Measurements from ENCODE around the gene OR51G2.

OR51G2 gene

GRCh38 chr11:4916581-4916980, 2.6 kb downstream of the OR51G2 start:
- no peaks in the 10 kb centered on the region for H3K9me3 ChIP-seq (ENCODE audit: control insufficient read depth, insufficient read depth, low read length)
- no peaks in the 10 kb centered on the region for H3K27me3 ChIP-seq (ENCODE audit: control insufficient read depth, insufficient read depth, low read length)
- no peak overlapping the region for H3K27ac ChIP-seq (ENCODE audit: low read depth, low read length)

GRCh38 chr11:4903484-4903883, 15.7 kb downstream of the OR51G2 start, which contains the start of gene OR51A7:
TSS of gene OR51A7 (plus strand) at chr11:4903783. CDS start at chr11:4907370, 3,587 bp downstream.
- no peaks in the 10 kb centered on the region for H3K36me3 ChIP-seq (ENCODE audit: control insufficient read depth, insufficient read depth, low read length)
- H3K4me3 ChIP-seq (ENCODE audit: low read depth, low read length): no peak within 1 kb of the TSS
- H3K27me3 ChIP-seq (ENCODE audit: control insufficient read depth, insufficient read depth, low read length): no peaks in the 10 kb centered on the region
- no peaks in the 10 kb centered on the region for H3K9me3 ChIP-seq (ENCODE audit: control insufficient read depth, insufficient read depth, low read length)
- H3K9ac ChIP-seq (ENCODE audit: low read depth, low read length): no peak within 1 kb of the TSS
- H3K27ac ChIP-seq (ENCODE audit: low read depth, low read length): no peak within 1 kb of the TSS
- no peaks in the 10 kb centered on the region for H3K4me1 ChIP-seq (ENCODE audit: control insufficient read depth, insufficient read depth, low read length)

More at GRCh38 chr11:4916581-4916980, 2.6 kb downstream of the OR51G2 start:
- Histone ChIP-seq H3K4me1 (ENCODE audit: control insufficient read depth, insufficient read depth, low read length) (no peaks in the 10 kb centered on the region), H3K36me3 (ENCODE audit: control insufficient read depth, insufficient read depth, low read length) (no peaks in the 10 kb centered on the region), H3K9ac (ENCODE audit: low read depth, low read length) (no peak overlapping the region), H3K4me3 (ENCODE audit: low read depth, low read length) (no peak overlapping the region)

GRCh38 chr11:4891996-4892640, 27.0 kb downstream of the OR51G2 start:
- no peaks in the 10 kb centered on the region for H3K9me3 ChIP-seq (ENCODE audit: control insufficient read depth, insufficient read depth, low read length)
- H3K4me1 ChIP-seq (ENCODE audit: control insufficient read depth, insufficient read depth, low read length): no peaks in the 10 kb centered on the region
- no peak overlapping the region for H3K9ac ChIP-seq (ENCODE audit: low read depth, low read length)
- no peaks in the 10 kb centered on the region for H3K36me3 ChIP-seq (ENCODE audit: control insufficient read depth, insufficient read depth, low read length)
- H3K27me3 ChIP-seq (ENCODE audit: control insufficient read depth, insufficient read depth, low read length): no peaks in the 10 kb centered on the region
- no peak overlapping the region for H3K4me3 ChIP-seq (ENCODE audit: low read depth, low read length)
- no peak overlapping the region for H3K27ac ChIP-seq (ENCODE audit: low read depth, low read length)

- Histone ChIP-seq H3K36me3 (ENCODE audit: control insufficient read depth, insufficient read depth, low read length) (no peaks in the 10 kb centered on the region), H3K27me3 (ENCODE audit: control insufficient read depth, insufficient read depth, low read length) (no peaks in the 10 kb centered on the region), H3K4me3 (ENCODE audit: low read depth, low read length) (no peak overlapping the region), H3K4me1 (ENCODE audit: control insufficient read depth, insufficient read depth, low read length) (no peaks in the 10 kb centered on the region), H3K9me3 (ENCODE audit: control insufficient read depth, insufficient read depth, low read length) (no peaks in the 10 kb centered on the region), H3K27ac (ENCODE audit: low read depth, low read length) (no peak overlapping the region), H3K9ac (ENCODE audit: low read depth, low read length) (no peak overlapping the region)
These were observed 28.9 kb downstream of the OR51G2 start for GRCh38 chr11:4890279-4890678.

GRCh38 chr11:4887591-4887990, 31.6 kb downstream of the OR51G2 start:
- Histone ChIP-seq H3K9ac (ENCODE audit: low read depth, low read length) (no peak overlapping the region), H3K9me3 (ENCODE audit: control insufficient read depth, insufficient read depth, low read length) (no peaks in the 10 kb centered on the region), H3K4me3 (ENCODE audit: low read depth, low read length) (no peak overlapping the region), H3K27ac (ENCODE audit: low read depth, low read length) (no peak overlapping the region), H3K4me1 (ENCODE audit: control insufficient read depth, insufficient read depth, low read length) (no peaks in the 10 kb centered on the region), H3K36me3 (ENCODE audit: control insufficient read depth, insufficient read depth, low read length) (no peaks in the 10 kb centered on the region), H3K27me3 (ENCODE audit: control insufficient read depth, insufficient read depth, low read length) (no peaks in the 10 kb centered on the region)

GRCh38 chr11:4886186-4886585, 33.0 kb downstream of the OR51G2 start:
- Histone ChIP-seq H3K9ac (ENCODE audit: low read depth, low read length) (no peak overlapping the region), H3K27me3 (ENCODE audit: control insufficient read depth, insufficient read depth, low read length) (no peaks in the 10 kb centered on the region), H3K9me3 (ENCODE audit: control insufficient read depth, insufficient read depth, low read length) (no peaks in the 10 kb centered on the region), H3K27ac (ENCODE audit: low read depth, low read length) (no peak overlapping the region), H3K4me1 (ENCODE audit: control insufficient read depth, insufficient read depth, low read length) (no peaks in the 10 kb centered on the region), H3K4me3 (ENCODE audit: low read depth, low read length) (no peak overlapping the region), H3K36me3 (ENCODE audit: control insufficient read depth, insufficient read depth, low read length) (no peaks in the 10 kb centered on the region)

- Histone ChIP-seq H3K4me1 (ENCODE audit: control insufficient read depth, insufficient read depth, low read length) (no peaks in the 10 kb centered on the region), H3K36me3 (ENCODE audit: control insufficient read depth, insufficient read depth, low read length) (no peaks in the 10 kb centered on the region), H3K4me3 (ENCODE audit: low read depth, low read length) (no peak overlapping the region), H3K27me3 (ENCODE audit: control insufficient read depth, insufficient read depth, low read length) (no peaks in the 10 kb centered on the region), H3K9me3 (ENCODE audit: control insufficient read depth, insufficient read depth, low read length) (no peaks in the 10 kb centered on the region), H3K27ac (ENCODE audit: low read depth, low read length) (no peak overlapping the region), H3K9ac (ENCODE audit: low read depth, low read length) (no peak overlapping the region)
These were observed 34.8 kb downstream of the OR51G2 start for GRCh38 chr11:4884361-4884760.

GRCh38 chr11:4882543-4882942, 36.6 kb downstream of the OR51G2 start:
- Histone ChIP-seq H3K9ac (ENCODE audit: low read depth, low read length) (no peak overlapping the region), H3K9me3 (ENCODE audit: control insufficient read depth, insufficient read depth, low read length) (no peaks in the 10 kb centered on the region), H3K27me3 (ENCODE audit: control insufficient read depth, insufficient read depth, low read length) (no peaks in the 10 kb centered on the region), H3K4me3 (ENCODE audit: low read depth, low read length) (no peak overlapping the region), H3K4me1 (ENCODE audit: control insufficient read depth, insufficient read depth, low read length) (no peaks in the 10 kb centered on the region), H3K27ac (ENCODE audit: low read depth, low read length) (no peak overlapping the region), H3K36me3 (ENCODE audit: control insufficient read depth, insufficient read depth, low read length) (no peaks in the 10 kb centered on the region)

- Histone ChIP-seq H3K9ac (ENCODE audit: low read depth, low read length) (no peak within 1 kb of the TSS), H3K4me3 (ENCODE audit: low read depth, low read length) (no peak within 1 kb of the TSS), H3K36me3 (ENCODE audit: control insufficient read depth, insufficient read depth, low read length) (no peaks in the 10 kb centered on the region), H3K27ac (ENCODE audit: low read depth, low read length) (no peak within 1 kb of the TSS), H3K9me3 (ENCODE audit: control insufficient read depth, insufficient read depth, low read length) (no peaks in the 10 kb centered on the region), H3K4me1 (ENCODE audit: control insufficient read depth, insufficient read depth, low read length) (no peaks in the 10 kb centered on the region), H3K27me3 (ENCODE audit: control insufficient read depth, insufficient read depth, low read length) (no peaks in the 10 kb centered on the region)
These were observed 37.2 kb downstream of the OR51G2 start, which contains the start of gene OR51T1 for GRCh38 chr11:4881860-4882500. TSS of gene OR51T1 (plus strand) at chr11:4881900. CDS start at chr11:4881900, 0 bp downstream.

- no peak overlapping the region for H3K27ac ChIP-seq (ENCODE audit: low read depth, low read length)
- H3K27me3 ChIP-seq (ENCODE audit: control insufficient read depth, insufficient read depth, low read length): no peaks in the 10 kb centered on the region
- no peaks in the 10 kb centered on the region for H3K36me3 ChIP-seq (ENCODE audit: control insufficient read depth, insufficient read depth, low read length)
- H3K4me3 ChIP-seq (ENCODE audit: low read depth, low read length): no peak overlapping the region
- no peaks in the 10 kb centered on the region for H3K4me1 ChIP-seq (ENCODE audit: control insufficient read depth, insufficient read depth, low read length)
- no peak overlapping the region for H3K9ac ChIP-seq (ENCODE audit: low read depth, low read length)
- no peaks in the 10 kb centered on the region for H3K9me3 ChIP-seq (ENCODE audit: control insufficient read depth, insufficient read depth, low read length)
These were observed 38.0 kb downstream of the OR51G2 start for GRCh38 chr11:4881188-4881587.

- no peak overlapping the region for H3K4me3 ChIP-seq (ENCODE audit: low read depth, low read length)
- H3K27ac ChIP-seq (ENCODE audit: low read depth, low read length): no peak overlapping the region
- H3K36me3 ChIP-seq (ENCODE audit: control insufficient read depth, insufficient read depth, low read length): no peaks in the 10 kb centered on the region
- H3K4me1 ChIP-seq (ENCODE audit: control insufficient read depth, insufficient read depth, low read length): peaks cover 22% of the 10 kb centered on the region
- H3K27me3 ChIP-seq (ENCODE audit: control insufficient read depth, insufficient read depth, low read length): no peaks in the 10 kb centered on the region
- H3K9me3 ChIP-seq (ENCODE audit: control insufficient read depth, insufficient read depth, low read length): no peaks in the 10 kb centered on the region; the same call in 1 of the 2 replicates
- H3K9ac ChIP-seq (ENCODE audit: low read depth, low read length): no peak overlapping the region
These were observed 53.3 kb downstream of the OR51G2 start for GRCh38 chr11:4865855-4866254.
